Activated CD8-positive, alpha-beta memory T cell treated with anti-CD3 and anti-CD28 coated beads for 4 hours (primary cell): ENCODE data around the gene LRCOL1.

ENCODE experiments used
- DNase-seq, 2 donors: peaks; one replicate each; pipeline ENCODE4 v3.0.0-alpha.2; 2020; ENCODE audit warnings: low read depth in 2 of 2

Gene LRCOL1

DNA sequence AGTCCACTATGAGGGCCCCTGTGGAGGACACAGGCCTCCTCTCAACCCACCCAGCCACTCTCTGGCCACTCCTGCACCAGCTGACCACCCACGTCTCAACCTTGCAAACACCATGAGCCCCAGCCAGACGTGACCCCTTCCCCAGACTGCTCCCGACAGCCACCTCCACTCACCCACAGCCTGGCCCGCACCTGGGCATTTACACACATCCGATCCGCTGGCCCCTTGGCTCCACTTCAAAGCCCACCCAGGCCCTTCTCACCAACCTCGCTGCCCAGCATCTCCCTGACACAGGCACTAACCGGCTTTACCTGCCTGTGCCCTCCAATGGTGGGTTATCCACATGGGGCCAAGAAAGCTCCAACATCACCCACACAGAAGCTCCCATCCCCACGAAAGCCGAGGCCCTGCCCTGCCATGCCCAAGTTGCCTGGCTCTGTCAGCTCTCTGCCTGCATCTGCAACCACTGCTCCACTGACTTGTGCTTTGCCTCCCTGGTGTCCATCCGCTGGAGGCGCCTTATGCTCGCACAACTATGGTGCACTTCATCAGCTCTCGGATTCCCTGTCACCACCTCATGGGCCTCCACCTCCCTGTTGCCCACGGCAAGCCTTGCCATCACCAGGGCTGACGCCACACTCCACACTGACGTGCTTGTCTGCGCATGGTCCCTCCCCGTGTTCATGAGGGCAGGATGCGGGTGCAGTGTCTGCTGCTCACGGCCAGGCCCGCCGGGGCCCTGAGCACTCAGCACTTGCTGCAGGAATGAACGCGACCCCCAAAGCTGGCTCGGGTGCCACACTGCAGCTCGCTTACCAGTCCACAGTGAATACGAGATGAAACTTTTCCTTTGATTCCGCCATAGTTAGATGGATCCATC lies 24.9 kb upstream of the LRCOL1 start:
- no peak for DNase-seq

DNA sequence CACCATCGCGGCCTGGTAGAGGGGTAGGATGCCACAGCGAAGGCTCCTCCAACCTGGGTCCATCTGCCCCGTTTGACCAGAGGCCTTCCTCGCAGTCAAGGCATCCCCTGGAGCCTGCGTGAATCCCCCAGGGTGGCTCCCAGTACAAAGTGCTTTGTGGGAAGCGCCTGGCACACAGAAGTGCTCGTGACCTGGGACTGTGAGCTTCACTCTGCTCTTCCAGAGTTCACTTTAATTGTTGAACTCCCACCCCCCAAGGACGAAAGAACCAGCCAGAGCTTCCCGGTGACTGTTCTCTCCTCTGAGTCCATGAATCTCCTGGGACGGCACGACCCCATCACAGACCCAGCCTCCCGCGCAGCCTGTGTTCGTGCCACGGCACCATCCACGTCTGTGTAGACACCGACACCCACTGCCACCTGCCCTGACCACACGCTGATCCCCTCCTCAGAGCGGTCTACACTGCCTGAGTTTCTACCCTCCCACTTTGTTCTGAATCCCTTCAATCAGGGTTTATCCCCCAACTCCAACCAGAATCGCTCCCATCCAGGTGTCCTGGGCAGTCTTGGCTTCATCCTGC lies 24.1 kb upstream of the LRCOL1 start:
- no peak for DNase-seq

DNA sequence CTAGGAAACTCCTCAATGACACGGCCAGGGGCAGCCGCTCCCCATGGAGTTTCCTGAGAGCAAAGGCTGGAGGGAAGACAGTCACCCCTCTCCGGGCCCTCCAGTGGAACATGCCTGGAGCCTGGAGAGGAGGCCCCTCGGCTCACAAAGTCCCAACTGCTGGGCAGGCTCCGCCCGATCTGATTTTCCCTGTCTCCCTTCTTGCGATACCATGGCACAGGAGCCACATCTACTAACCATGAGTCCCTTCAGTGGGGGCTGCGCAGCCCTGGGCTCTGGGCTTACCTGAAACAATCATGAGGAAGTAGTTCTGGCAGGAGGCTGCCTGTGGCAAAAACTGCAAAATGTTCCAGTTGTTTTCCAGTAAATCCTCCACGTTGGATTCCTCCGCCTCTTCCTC lies 23.5 kb upstream of the LRCOL1 start:
- no peak for DNase-seq

DNA sequence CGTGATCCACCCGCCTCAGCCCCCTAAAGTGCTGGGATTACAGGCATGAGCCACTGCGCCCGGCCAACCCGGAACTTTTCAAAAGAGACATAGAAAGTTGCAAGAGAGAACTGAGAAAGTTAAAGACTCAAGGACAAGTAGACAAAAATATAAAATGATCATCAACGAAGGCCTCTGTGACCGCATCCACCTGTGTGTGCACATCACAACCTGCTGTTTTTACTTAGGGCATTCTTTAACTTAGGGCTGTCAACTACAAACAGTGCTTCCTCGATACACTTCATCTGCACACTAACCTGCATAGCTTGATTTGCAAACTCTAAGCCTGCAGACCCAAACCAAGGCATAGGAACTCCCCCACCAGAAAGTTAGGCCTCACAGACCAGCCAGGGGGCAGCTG lies 23.0 kb upstream of the LRCOL1 start:
- DNase-seq, result no peak

DNA sequence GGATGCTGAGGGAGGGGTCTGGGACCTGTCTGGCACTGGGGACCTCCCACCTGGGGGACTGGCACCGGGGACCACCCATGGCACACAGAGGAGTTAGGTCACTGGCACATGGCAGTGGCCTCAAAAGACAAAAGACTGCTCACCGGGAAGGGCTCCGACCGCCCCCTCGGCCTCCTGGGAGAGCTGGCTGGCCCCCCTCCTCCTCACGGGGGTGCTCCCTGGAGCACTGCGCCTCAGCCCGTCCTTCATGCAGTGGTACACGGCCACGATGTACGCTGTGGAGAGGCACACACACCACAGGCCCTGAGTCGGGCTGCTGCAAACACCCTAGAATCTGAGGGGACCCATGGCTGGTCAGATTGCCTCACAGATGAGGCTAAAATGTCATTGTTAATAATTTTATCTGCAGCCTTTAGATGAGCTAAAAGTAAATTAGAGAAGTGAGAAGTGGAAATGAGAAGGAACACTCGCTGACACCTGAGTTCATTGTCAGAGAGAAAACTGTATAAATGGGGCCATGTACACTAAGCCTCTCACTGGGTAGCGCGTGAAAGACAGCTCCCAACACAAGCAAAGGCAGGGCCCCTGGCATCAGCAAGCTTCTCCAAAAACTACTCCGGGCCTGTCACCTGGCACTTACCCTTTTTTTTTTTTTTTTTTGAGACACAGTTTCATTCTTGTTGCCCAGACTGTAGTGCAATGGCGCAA lies 22.3 kb upstream of the LRCOL1 start:
- DNase-seq, result no peak

DNA sequence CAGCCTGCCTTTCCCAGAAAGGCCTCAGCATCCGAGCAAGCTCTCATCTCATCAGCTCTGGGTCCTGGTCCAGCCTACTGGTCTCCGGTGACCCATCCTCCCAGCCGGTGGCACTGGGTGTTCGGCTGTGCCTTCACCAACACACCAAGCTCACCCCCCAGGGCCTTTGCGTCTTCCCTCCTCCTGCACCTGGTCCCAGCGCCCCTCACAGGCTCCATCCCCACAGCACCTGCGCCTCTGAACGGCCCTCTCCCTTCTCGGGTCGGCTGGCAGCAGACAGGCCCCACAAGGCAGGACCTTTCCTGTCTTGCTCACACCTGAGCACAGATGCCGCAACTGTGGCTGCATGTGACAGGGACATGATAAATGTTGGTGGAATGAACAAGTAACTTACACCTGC lies 21.3 kb upstream of the LRCOL1 start:
- no peak for DNase-seq

DNA sequence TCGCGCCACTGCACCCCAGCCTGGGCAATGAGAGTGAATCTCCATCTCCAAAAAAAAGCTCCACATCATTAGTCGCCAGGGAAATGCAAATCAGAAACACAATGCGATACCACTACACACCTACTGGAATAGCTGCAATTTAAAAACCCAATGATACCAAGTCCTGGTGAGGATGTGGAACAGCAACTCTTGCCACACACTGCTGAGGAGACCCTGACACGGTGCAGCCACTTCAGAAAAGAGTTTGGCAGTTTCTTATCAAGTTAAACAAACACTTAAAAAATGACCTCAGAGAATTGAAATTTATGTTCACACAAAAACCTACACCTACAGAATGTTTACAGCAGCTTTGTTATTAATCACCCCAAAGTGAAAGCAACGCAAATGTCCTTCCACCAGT lies 20.3 kb upstream of the LRCOL1 start:
- DNase-seq, result no peak

DNA sequence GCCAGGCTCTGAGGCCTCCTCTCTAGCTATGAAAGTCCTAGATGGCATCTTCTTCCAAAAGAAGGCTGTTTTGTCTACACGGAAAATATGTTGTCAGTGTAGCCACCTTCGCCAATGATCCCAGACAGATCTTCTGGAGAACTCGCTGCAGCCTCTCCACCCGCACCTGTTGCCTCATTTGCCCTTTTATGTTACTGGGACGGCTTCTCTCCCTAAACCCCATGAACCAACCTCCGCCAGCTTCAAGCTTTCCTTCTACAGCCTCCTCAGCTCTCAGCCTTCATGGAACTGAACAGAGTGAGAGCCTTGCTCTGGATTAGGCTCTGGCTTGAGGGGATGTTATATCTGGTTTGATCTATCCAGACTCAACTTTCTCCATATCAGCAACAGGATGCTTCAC lies 18.9 kb upstream of the LRCOL1 start:
- DNase-seq, result no peak

DNA sequence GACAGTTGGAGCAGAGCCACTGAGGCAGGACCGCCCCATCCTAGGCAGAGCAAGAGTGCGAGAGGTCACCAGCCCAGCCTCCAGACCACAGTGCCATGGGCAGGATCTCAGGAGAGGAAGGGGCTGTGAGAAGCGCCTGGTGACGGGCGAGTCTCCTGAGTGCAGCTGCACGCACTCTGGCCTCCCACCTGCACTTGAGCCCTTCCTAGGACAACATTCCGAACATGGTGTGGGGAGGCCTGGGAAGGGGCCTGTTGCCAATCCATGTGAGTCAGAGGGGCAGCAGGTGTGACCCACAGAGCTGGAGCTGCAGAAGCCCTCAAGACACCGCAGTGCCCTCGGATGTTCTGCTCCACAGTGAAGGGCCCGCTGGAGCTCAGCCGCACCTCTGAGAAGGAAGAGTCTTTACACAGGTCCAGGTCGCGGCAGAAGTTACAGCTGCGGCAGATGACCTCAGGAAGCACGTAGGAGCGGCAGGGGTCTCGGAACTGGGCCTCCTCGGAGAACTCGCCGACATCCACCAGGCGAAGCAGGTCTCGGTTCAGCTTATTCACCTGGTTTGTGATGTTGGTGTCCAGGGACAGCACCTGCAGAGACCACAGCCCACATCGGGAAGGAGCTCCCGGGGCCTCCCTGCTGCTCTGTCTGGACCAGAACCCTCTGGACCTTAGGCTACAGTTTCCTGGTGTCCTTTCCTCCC lies 15.5 kb upstream of the LRCOL1 start:
- DNase-seq, result no peak

DNA sequence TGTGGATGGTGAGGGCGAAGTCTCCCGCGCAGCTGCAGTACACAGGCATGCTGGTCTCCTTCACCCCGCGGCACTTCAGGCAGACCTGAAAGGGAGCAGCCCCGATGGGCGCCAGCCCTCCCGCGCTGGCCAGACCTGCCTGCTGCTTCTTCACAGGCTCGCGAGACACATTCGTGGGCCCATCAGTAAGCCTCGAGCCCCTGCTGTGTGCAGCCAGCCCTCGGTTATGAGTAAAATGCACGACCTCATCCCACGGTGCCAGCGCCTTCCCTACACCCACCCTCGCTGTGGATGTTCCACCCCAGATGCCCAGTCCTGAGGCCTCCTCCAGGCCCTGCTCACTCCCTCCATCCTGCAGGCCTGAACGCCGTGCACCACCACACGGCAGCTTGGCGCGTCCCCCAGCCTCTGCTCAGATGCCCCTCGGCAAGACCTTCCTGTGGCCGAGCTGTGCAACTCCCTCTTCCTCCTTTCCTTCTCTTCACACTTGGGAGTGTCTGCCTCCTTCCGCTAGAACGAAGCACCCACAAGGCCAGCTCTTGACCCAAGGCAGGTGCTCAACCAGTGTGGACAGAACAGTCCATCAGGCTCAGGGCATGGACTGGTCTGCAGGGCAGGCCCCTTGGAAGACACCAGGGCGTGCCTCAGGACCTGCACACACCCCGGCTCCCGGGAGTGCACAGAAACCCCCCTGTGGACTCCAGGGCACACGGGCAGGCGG lies 14.7 kb upstream of the LRCOL1 start:
- DNase-seq, result no peak

DNA sequence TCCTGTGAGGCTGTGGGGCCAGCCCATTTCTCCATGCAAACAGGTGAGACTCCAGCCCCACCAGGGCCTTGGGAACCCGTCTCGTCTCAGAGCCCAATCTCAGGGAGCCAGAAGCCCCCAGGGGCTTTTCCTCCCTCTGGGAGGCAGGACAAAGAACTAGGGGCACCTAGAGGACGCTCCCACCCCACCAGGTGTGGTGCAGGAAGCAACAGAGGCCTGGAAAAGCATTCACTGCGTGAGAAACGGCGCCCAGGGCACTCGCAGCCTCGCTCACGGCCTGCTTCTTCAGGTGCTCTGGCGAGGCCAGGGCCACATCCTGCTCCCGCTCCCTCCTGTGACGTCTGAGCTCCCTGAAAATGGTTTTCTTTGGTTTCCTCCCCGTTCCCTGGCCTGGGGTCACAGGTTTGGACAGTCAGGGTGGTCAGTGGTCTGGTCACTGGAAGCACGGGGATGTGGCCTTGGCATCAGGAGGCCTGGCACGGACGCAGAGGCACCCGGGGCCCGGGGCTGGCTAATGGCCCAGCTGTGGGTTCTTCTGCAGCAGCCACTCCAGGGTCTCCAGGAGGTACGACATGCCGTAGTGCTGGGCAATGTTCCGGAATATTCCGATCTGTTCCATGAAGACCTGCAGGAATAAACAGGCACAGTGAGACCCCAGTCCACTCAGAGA lies 13.9 kb upstream of the LRCOL1 start:
- DNase-seq, result no peak

DNA sequence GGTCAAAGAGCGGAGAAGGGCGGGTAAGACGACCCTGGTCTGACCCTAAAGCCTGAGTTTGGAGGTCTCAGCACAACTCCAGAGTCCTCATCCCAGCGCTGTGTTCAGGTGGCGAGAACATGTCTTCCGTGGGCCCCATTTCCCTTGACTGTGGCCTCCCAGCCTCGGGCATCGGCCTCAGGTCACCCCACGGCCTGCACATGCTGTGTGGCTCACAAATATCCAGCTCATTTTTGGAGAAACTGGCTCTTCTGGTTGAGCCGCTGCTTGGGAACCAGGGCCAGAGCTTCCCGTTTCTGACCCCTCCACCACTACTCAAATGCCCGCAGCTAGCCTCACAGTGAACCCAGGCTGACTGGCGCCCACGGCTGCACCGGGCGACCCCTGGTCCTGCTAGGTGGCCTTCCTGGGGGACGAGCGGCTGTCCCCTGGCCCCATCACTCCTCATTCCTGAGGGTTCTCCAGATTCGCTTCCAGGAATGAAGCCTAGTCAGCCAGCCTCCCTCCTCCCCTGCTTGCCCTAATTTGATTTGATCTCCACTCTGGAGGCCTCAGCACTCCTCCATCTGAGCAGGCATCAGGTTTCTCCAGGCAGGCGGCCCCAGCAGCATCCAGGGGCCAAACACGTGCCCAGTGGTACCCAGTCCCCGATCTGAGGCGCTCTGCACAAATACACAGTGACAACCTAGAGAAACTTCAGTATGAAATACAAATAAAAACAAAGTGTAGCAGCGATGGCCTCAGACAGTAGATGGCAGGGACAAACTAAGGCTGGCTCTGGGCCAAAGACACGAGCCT lies 12.9 kb upstream of the LRCOL1 start:
- DNase-seq, result no peak

DNA sequence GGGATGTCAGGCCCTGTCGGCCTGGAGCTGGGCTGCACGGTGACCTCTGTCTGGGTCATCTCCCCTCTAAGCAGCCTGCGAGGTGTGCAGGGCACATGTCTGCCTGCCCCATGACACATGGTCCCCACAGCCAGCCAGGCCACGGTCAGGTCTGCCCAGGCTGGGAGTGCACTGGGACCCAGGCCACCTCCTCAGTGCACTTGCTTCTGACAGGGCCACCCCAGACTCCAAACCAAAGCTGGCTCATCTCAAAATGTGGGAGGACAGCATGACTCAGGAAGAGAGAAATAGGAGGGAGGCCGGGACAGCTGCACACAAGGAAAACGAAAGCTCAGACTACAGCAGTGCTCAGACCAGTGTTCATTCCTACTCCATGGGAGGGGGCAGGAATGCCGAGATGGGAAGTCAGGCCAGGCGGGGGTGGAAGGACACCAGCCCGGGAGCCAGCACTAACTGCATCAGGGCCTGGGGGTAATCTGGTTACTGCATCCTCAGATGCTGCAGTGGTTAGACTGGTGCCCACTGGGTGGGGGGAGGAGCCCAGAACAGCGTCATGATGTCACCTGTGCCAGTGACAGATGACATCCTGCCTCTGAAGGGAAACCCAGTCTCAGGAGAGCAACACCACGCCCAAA lies 12.2 kb upstream of the LRCOL1 start:
- DNase-seq, result no peak

DNA sequence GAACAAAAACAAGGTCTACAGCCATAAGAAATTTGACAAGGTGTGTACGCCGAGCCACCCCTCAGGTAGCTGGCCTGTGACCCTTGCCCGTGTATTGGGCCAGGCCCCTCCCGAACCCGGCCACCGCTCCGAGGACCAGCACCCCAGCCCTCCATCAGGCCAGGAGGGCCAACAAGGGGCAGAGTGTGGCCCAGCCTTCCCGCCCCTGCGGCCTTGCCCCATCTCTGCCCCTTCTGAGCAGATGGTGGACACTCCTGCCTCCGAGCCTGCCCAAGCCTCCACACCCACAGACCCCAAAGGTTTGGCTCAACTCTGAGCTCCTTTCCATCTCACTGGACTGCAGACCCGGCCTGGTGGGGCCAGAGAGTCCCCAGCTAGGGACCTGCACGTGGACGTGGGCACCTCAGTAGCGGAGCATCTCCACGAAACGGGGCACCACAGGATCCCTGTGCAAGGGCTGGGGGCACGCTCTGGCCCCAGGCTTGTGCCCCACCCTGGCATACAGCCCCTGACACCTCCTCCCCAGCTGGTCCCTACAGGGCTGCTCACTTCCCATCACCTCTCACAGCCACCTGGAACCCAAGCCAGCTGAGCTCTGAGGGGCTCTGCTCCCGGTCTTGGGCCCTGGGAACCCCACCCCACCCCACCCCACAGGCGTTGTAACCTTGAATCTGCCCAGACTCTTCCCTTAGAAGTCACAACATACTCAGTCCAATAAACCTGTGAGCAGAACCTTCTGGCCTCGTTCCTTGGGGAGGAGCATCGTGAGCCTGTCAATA lies 11.5 kb upstream of the LRCOL1 start:
- no peak for DNase-seq

DNA sequence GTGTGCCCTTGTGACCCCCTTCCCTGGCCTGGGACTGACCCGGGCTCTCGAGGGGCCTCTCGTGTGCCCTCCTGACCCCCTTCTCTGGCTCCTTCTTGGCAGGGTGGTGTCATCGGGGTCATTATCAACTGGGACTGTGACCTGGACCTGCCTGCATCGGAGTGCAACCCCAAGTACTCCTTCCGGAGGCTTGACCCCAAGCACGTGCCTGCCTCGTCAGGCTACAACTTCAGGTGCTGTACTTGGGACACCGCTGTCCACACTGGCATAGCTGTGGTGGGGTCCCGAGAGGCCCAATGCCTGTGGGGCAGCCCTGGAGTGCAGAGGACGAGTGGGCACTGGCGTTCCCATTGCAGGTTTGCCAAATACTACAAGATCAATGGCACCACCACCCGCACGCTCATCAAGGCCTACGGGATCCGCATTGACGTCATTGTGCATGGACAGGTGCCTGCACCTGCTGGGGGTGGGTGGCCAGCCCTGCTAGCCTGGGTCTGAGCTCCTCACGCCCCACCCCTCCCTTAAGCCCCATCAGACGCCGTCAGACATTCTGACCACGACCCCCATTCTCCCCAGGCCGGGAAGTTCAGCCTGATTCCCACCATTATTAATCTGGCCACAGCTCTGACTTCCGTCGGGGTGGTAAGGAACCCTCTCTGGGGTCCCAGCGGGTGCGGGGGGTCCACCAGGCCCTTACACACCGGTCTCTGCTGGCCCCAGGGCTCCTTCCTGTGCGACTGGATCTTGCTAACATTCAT lies 10.7 kb upstream of the LRCOL1 start:
- DNase-seq, result no peak

DNA sequence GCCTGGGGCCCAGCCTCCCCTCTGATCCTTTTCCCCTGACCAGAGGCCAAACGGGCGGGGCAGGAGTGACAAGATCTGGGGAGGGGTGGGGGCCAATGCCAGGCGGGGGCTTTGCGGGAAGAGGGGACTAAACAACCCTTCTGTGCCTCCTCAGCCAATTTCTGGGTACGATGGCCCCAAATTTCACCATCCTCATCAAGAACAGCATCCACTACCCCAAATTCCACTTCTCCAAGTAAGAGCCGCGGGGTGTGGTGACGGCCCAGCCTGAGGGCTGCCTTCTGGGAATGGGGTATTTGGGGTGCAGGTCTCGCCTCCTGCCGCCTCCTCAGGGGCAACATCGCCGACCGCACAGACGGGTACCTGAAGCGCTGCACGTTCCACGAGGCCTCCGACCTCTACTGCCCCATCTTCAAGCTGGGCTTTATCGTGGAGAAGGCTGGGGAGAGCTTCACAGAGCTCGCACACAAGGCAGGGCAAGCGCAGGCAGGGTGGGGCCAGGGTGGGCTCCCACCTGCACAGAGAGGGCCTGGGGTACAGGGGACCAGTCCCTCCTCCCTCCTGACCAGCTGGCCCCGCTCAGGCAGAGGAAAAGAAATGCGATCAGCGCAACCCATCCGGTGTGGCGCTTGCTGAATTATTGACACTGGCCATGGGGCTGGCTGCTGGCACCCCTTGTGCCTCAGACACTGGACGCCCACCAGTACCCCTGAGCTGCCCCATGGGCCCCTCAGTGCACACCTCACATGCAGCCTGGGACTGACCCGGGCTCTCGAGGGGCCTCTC lies 9.9 kb upstream of the LRCOL1 start:
- DNase-seq, result no peak

DNA sequence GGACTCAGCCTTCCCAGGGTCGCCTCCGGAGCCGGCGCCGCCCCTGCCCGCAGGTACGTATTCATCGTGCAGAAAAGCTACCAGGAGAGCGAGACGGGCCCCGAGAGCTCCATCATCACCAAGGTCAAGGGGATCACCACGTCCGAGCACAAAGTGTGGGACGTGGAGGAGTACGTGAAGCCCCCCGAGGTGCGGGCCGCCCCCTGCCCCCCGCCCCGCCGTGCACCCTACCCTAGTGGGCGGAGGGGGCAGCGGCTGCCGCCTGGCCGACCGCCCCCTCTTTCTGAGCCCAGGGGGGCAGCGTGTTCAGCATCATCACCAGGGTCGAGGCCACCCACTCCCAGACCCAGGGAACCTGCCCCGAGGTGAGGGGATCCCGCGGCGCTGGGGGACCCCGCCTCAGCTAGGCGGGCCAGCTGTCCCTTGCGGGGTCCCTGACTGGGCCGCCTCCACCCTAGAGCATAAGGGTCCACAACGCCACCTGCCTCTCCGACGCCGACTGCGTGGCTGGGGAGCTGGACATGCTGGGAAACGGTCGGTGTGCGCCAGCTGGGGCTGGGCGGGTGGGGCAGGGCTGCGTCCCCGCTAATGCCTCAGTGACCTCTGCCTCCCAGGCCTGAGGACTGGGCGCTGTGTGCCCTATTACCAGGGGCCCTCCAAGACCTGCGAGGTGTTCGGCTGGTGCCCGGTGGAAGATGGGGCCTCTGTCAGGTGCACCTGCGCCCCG lies 9.2 kb upstream of the LRCOL1 start:
- no peak for DNase-seq
